GM12878 (cell line): Measurements from ENCODE around the gene NEAT1. TPM values are rescaled to one million over a fixed set of nuclear protein-coding genes. Genes with fewer than 3 reads are reported as not detected.

Source experiments
- CBX5 ChIP-seq: sonication (generic); IDR thresholded peaks from 2 replicates; pipeline ENCODE4 v1.6.1; 2016; ENCODE audit warnings: low read depth, moderate library complexity, mild to moderate bottlenecking, inconsistent platforms
- CREM ChIP-seq: IDR thresholded peaks from 2 replicates; pipeline ENCODE4 v1.6.1; 2014; ENCODE audit warnings: antibody characterized with exemption, low read depth
- ETV6 ChIP-seq, 2 experiments: fragments of 450-650 bp in 1 of 2; IDR thresholded peaks in 1 of 2; conservative IDR thresholded peaks in 1 of 2; 2 replicates each; pipeline ENCODE4 v1.6.1; 2014; ENCODE audit warnings: antibody characterized with exemption in 1 of 2, borderline replicate concordance in 1 of 2, low read depth in 1 of 2, mild to moderate bottlenecking in 1 of 2, moderate library complexity in 1 of 2
- HDAC2 ChIP-seq: fragments of 200-600 bp; sonication (generic); IDR thresholded peaks from 2 replicates; pipeline ENCODE4 v1.6.1; 2017
- IKZF1 ChIP-seq: fragments of 450-650 bp; conservative IDR thresholded peaks from 2 replicates; pipeline ENCODE4 v1.6.1; 2017; ENCODE audit warnings: antibody characterized with exemption, mild to moderate bottlenecking
- LARP7 ChIP-seq: fragments of 450-650 bp; IDR thresholded peaks from 2 replicates; pipeline ENCODE4 v1.6.1; 2017; ENCODE audit warnings: mild to moderate bottlenecking
- MEF2A ChIP-seq: IDR thresholded peaks from 2 replicates; pipeline ENCODE4 v1.6.1; 2011; ENCODE audit warnings: low read depth, mild to moderate bottlenecking, low read length, moderate library complexity; ENCODE audit not compliant: insufficient read depth
- NFYB ChIP-seq: IDR thresholded peaks from 2 replicates; pipeline ENCODE4 v1.6.1; 2011; ENCODE audit warnings: low read depth, mild to moderate bottlenecking, low read length, improper control_type of control experiment, moderate library complexity; ENCODE audit not compliant: insufficient read depth
- POLR2AphosphoS5 ChIP-seq: IDR thresholded peaks from 2 replicates; pipeline ENCODE4 v1.6.1; 2011; ENCODE audit warnings: mild to moderate bottlenecking, low read length, inconsistent platforms
- SMAD5 ChIP-seq: IDR thresholded peaks from 2 replicates; pipeline ENCODE4 v1.6.1; 2016; ENCODE audit warnings: antibody characterized with exemption, low read depth
- SMARCA5 ChIP-seq: fragments of 450-650 bp; IDR thresholded peaks from 2 replicates; pipeline ENCODE4 v1.6.1; 2017; ENCODE audit warnings: mild to moderate bottlenecking
- STAT1 ChIP-seq: fragments of 450-650 bp; conservative IDR thresholded peaks from 2 replicates; pipeline ENCODE4 v1.6.1; 2014; ENCODE audit warnings: antibody characterized with exemption, mild to moderate bottlenecking
- TARDBP ChIP-seq: IDR thresholded peaks from 2 replicates; pipeline ENCODE4 v1.6.1; 2016; ENCODE audit warnings: borderline replicate concordance
- ZBED1 ChIP-seq: IDR thresholded peaks from 2 replicates; pipeline ENCODE4 v1.6.1; 2016; ENCODE audit warnings: borderline replicate concordance
- ZNF622 ChIP-seq: fragments of 450-650 bp; IDR thresholded peaks from 2 replicates; pipeline ENCODE4 v1.6.1; 2017; ENCODE audit warnings: mild to moderate bottlenecking, inconsistent platforms
- polyA plus RNA-seq, 11 experiments: library from polyadenylated mRNA; depleted of rRNA in 4 of 11; unstranded in 6 of 11; stranded (reverse) in 5 of 11; fragments of >200 nt; fragmentation: Nextera tagmentation in 4 of 11; fragmentation: Illumina TruSeq in 1 of 11; extraction: Ambion mirVana in 4 of 11; extraction: Trizol in 1 of 11; gene quantifications; 1 replicate in 1 of 11; 2 replicates in 10 of 11; pipeline versions ENCODE4 v1.2.1 to v1.2.3, GENCODE V29; 2011 to 2016; ENCODE audit warnings: inconsistent platforms in 2 of 11, missing spikeins in 2 of 11, low read depth in 1 of 11
- total RNA-seq, 4 experiments: library from RNA; depleted of rRNA in 3 of 4; stranded (reverse); fragments of >200 nt in 3 of 4; fragmentation: Illumina TruSeq in 1 of 4; extraction: Trizol in 1 of 4; gene quantifications; 2 replicates each; pipeline versions ENCODE4 v1.2.1 to v1.2.3, GENCODE V29; 2013 to 2021
- TF ChIP-seq, protein P1 (sequence below): fragments of 450-650 bp; IDR thresholded peaks from 2 replicates; pipeline ENCODE4 v1.6.1; 2017; ENCODE audit warnings: low read depth, mild to moderate bottlenecking, moderate library complexity
- TF ChIP-seq, protein P2 (sequence below): fragments of 450-650 bp; IDR thresholded peaks from 2 replicates; pipeline ENCODE4 v1.6.1; 2017; ENCODE audit warnings: mild to moderate bottlenecking
- TF ChIP-seq, protein P3 (sequence below): fragments of 450-650 bp; IDR thresholded peaks from 2 replicates; pipeline ENCODE4 v1.6.1; 2018; ENCODE audit warnings: borderline replicate concordance, mild to moderate bottlenecking; ENCODE audit not compliant: partially characterized antibody
- TF ChIP-seq, protein P4 (sequence below): fragments of 450-650 bp; formaldehyde crosslinking; IDR thresholded peaks from 2 replicates; pipeline ENCODE4 v1.4.0; 2022; ENCODE audit warnings: mild to moderate bottlenecking, moderate library complexity

Gene NEAT1
- total and polyA plus RNA-seq, 10 of the 15 experiments (the other 5 are each of a cell fraction or from before 2014, with no cell fraction given) = 13.6 to 328 (median 69.4) TPM

DNA sequence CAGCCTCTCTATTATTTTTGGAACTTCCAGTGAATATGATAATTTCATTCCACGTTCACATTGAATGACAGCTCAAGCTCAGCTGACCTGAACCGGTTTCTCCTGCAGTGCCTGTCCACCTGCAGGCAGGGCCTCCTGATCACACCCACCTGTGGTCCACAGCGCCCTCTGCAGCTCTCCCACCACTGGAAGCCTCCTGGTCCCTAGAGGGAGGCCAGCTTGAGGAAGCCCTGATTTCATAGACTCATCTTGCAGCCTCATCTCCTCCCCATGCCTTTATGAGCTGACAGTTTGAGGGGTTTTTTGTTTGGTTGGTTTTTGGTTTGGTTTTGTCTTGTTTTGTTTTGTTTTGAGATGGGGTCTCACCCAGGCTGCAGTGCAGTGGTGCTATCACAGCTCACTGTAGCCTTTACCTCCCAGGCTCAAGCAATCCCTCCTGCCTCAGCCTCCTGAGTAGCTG lies 46.3 kb downstream of the NEAT1 start (continued):
- TF ChIP-seq ETV6 (conservative IDR thresholded peaks at IDR 0.05 in 1 of 2, IDR thresholded peaks at IDR 0.05 in 1 of 2; ENCODE audit: borderline replicate concordance in 1 of 2, low read depth in 1 of 2) (no peak), POLR2AphosphoS5 (no peak), LARP7 (no peak), SMAD5 (no peak), STAT1 (no peak), IKZF1 (peak; percentile 71), ZNF622 (no peak), TARDBP (no peak), NFYB (no peak), HDAC2 (no peak), CREM (no peak), CBX5 (no peak), SMARCA5 (peak; percentile 65; the same call in 1 of the 2 replicates), MEF2A (no peak), ZBED1 (no peak)
- TF ChIP-seq, protein P1, sequence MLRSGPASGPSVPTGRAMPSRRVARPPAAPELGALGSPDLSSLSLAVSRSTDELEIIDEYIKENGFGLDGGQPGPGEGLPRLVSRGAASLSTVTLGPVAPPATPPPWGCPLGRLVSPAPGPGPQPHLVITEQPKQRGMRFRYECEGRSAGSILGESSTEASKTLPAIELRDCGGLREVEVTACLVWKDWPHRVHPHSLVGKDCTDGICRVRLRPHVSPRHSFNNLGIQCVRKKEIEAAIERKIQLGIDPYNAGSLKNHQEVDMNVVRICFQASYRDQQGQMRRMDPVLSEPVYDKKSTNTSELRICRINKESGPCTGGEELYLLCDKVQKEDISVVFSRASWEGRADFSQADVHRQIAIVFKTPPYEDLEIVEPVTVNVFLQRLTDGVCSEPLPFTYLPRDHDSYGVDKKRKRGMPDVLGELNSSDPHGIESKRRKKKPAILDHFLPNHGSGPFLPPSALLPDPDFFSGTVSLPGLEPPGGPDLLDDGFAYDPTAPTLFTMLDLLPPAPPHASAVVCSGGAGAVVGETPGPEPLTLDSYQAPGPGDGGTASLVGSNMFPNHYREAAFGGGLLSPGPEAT = 0 out of 2 replicates have a peak, but pooled peaks have one; percentile 17
- TF ChIP-seq, protein P2, sequence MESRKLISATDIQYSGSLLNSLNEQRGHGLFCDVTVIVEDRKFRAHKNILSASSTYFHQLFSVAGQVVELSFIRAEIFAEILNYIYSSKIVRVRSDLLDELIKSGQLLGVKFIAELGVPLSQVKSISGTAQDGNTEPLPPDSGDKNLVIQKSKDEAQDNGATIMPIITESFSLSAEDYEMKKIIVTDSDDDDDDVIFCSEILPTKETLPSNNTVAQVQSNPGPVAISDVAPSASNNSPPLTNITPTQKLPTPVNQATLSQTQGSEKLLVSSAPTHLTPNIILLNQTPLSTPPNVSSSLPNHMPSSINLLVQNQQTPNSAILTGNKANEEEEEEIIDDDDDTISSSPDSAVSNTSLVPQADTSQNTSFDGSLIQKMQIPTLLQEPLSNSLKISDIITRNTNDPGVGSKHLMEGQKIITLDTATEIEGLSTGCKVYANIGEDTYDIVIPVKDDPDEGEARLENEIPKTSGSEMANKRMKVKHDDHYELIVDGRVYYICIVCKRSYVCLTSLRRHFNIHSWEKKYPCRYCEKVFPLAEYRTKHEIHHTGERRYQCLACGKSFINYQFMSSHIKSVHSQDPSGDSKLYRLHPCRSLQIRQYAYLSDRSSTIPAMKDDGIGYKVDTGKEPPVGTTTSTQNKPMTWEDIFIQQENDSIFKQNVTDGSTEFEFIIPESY = no peak
- TF ChIP-seq, protein P3, sequence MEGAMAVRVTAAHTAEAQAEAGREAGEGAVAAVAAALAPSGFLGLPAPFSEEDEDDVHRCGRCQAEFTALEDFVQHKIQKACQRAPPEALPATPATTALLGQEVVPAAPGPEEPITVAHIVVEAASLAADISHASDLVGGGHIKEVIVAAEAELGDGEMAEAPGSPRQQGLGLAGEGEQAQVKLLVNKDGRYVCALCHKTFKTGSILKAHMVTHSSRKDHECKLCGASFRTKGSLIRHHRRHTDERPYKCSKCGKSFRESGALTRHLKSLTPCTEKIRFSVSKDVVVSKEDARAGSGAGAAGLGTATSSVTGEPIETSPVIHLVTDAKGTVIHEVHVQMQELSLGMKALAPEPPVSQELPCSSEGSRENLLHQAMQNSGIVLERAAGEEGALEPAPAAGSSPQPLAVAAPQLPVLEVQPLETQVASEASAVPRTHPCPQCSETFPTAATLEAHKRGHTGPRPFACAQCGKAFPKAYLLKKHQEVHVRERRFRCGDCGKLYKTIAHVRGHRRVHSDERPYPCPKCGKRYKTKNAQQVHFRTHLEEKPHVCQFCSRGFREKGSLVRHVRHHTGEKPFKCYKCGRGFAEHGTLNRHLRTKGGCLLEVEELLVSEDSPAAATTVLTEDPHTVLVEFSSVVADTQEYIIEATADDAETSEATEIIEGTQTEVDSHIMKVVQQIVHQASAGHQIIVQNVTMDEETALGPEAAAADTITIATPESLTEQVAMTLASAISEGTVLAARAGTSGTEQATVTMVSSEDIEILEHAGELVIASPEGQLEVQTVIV = no peak
- TF ChIP-seq, protein P4, sequence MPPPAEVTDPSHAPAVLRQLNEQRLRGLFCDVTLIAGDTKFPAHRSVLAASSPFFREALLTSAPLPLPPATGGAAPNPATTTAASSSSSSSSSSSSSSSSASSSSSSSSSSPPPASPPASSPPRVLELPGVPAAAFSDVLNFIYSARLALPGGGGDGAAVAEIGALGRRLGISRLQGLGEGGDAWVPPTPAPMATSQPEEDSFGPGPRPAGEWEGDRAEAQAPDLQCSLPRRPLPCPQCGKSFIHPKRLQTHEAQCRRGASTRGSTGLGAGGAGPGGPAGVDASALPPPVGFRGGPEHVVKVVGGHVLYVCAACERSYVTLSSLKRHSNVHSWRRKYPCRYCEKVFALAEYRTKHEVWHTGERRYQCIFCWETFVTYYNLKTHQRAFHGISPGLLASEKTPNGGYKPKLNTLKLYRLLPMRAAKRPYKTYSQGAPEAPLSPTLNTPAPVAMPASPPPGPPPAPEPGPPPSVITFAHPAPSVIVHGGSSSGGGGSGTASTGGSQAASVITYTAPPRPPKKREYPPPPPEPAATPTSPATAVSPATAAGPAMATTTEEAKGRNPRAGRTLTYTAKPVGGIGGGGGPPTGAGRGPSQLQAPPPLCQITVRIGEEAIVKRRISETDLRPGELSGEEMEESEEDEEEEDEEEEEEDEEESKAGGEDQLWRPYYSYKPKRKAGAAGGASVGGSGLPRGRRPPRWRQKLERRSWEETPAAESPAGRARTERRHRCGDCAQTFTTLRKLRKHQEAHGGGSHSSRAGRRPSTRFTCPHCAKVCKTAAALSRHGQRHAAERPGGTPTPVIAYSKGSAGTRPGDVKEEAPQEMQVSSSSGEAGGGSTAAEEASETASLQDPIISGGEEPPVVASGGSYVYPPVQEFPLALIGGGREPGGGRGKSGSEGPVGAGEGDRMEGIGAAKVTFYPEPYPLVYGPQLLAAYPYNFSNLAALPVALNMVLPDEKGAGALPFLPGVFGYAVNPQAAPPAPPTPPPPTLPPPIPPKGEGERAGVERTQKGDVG (CRISPR knock-in tag) = no peak
